HG03439 (cell line): ENCODE data around the gene BEAN1.

Source experiments
- ATAC-seq: cut with Tn5 transposase; IDR thresholded peaks from one replicate; pipeline ENCODE4 v1.9.1; 2021; ENCODE audit warnings: mild to moderate bottlenecking, moderate library complexity; ENCODE audit not compliant: unreplicated experiment

Gene BEAN1

GRCh38 chr16:66468321-66468965 lies 41.3 kb downstream of the BEAN1 start:
- no peak for ATAC-seq

- ATAC-seq, result no peak
These were observed 42.3 kb downstream of the BEAN1 start for GRCh38 chr16:66469291-66469946.

- no peak for ATAC-seq
These were observed 43.0 kb downstream of the BEAN1 start for GRCh38 chr16:66469947-66470546.

- no peak for ATAC-seq
These were observed 43.5 kb downstream of the BEAN1 start for GRCh38 chr16:66470556-66470955.

- ATAC-seq, result no peak
These were observed 44.2 kb downstream of the BEAN1 start for GRCh38 chr16:66471264-66471663.

- no peak for ATAC-seq
These were observed 44.8 kb downstream of the BEAN1 start for GRCh38 chr16:66471716-66472393.

- no peak for ATAC-seq
These were observed 46.0 kb downstream of the BEAN1 start for GRCh38 chr16:66473051-66473571.

- ATAC-seq, result no peak
These were observed 46.8 kb downstream of the BEAN1 start for GRCh38 chr16:66473654-66474519.

GRCh38 chr16:66474750-66475199 lies 47.7 kb downstream of the BEAN1 start:
- ATAC-seq, result peak; percentile 53

- no peak for ATAC-seq
These were observed 48.1 kb downstream of the BEAN1 start for GRCh38 chr16:66475232-66475631.

- no peak for ATAC-seq
These were observed 49.4 kb downstream of the BEAN1 start for GRCh38 chr16:66476328-66477027.

GRCh38 chr16:66477028-66477515 lies 50.0 kb downstream of the BEAN1 start:
- no peak for ATAC-seq

GRCh38 chr16:66478733-66479511 lies 51.8 kb downstream of the BEAN1 start:
- peak; percentile 54 for ATAC-seq

- no peak for ATAC-seq
These were observed 52.7 kb downstream of the BEAN1 start for GRCh38 chr16:66479661-66480264.

GRCh38 chr16:66480265-66481080 lies 53.4 kb downstream of the BEAN1 start:
- ATAC-seq, result no peak

GRCh38 chr16:66481081-66481942 lies 54.2 kb downstream of the BEAN1 start:
- no peak for ATAC-seq

GRCh38 chr16:66481943-66482390 lies 54.9 kb downstream of the BEAN1 start:
- no peak for ATAC-seq
